NCI-H524 treated with DMSO at 0.1 percent for 48 hours (cell line): ENCODE measurements around the gene THSD4.
"Not testable (repeated sequence)": the region's sequence is repeated elsewhere in the genome, so short reads cannot be mapped to it uniquely, and the experiment has no call there.

Experiments used
- DNase-seq: peaks from one replicate; lab custom pipeline; 2025; lab: John Stamatoyannopoulos, UW

THSD4 gene

DNA sequence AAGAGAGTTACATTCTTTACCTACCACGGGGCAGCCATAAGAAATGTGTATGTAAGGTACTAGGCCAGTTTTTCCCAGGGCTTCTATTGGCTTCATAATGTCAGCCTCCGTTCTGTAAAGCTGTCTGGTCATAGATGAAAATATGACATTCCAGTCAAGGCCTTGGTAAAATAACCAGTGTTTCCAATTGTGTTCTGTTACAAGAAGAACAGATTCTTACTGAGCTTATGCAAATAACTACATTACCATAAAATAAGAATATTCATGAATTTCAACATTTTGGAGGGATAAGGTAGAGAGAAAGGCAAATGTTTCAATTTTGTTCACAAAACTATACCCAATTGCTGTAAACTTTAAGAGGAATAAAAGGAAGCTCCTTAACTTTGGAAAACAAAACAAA, 315.5 kb downstream of the THSD4 start:
- DNase-seq = no peak

DNA sequence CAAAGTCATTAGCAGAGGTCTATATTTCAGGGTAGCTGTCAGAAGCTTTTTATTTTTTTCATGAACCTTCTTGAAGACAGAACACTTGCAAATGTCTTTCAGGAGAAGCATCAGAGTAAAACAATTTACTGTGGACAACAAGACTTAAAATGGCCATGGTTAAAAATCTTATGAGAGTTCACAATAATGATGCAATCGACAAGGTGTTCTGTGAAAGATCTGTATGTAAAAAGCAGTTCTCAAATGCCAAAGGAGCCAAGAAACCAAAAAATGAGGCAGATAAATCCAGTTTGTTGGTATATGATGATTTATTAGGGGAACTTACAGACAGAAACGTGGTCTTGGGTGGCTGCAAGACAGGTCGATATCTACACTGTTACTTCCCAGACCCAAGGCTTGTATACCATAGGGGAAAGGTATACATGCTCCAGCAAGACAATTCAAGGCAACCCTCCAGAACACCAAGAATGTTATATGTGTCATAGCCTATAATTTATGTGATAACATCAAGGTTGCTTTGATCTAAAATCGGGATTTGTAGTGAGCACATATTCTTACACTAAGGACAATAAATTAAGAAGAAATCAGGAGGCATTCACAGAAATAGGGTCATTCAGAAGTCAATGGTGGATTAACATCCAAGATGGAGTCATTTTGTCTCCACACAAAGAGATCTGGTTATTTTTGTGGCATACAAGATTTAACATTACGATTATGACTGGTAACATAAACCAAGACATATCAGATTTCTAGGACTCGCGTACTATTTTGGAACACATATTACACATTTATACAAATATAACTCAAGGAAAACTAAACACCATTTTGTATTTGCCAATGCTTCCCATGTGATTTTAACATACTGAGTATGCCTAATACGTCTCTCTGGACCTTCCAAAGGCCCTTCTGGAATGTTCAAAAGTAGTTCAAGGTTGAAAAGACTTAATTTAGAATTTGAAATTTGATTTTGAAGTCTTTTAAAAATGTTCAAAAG, 316.4 kb downstream of the THSD4 start:
- DNase-seq = no peak

DNA sequence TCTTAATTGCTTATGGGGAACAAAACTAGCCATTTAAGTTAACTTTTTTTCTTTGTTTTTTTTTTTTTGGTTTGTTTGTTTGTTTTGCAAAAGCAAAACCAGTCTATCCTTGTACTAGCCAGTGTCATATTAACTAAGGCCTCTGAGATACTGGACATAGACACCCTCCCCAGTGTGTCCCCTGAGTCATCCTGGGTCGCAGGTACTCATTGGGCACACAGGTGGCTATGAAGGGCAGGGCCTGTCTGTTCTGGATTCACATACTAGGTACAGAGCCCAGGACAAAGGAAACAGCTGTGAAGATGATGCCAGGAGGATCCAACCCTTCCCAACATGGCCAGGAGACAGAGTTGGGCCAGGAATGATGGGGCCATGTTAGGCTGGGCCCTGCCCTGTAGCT, 318.1 kb downstream of the THSD4 start:
- DNase-seq = no peak

DNA sequence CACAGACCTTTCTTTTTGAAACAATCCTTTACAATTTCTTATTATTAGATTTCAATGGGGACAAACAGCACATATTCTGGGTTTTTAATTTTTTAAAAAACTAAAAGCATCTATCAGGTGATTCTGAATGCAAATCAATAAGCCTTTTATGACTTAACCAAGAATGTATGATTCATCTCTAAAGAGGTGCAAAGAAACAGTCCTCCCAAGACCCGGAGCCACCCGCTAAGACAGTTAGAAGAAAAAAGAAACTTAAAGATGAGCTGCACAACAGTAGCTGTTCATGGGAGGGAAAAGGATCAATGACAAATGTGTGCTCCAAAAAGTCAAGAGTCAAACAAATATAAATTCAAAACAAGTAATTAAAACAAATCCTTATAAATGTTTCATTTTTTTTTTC, 319.5 kb downstream of the THSD4 start:
- DNase-seq = no peak

DNA sequence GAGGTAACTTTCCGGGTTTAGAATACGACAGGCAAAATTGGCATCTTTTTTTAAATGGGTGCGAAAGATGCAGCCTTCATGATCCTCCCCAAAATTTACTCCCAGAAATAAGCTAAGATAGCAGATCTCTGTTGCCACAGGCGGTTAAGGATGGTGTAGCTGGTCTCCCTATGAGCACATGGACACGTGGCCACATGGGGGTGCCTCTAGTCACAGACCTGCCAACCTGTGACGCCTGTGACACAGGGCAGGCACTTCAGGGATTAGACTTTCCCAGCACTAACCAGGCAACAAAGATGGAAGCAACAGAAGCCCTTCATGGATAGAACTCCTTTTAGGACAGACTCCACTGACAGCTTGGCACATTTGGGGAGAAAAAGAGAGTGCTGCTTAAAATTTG, 320.3 kb downstream of the THSD4 start:
- DNase-seq = no peak

DNA sequence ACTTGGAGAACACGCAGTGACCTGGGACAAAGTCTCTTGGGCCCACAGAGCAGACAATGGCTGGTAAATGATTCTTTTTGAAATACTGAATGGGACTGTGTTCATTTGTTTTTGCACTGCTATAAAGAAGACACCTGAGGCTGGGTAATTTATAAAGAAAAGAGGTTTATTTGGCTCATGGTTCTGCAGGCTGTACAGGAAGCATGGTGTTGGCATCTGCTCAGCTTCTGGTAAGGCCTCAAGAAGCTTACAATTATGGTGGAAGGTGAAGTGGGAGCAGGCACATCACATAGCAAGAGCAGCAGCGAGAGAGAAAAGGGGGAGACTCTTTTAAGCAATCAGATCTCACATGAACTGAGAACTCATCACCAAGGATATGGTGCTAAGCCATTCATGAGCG, 321.6 kb downstream of the THSD4 start:
- DNase-seq = no peak

DNA sequence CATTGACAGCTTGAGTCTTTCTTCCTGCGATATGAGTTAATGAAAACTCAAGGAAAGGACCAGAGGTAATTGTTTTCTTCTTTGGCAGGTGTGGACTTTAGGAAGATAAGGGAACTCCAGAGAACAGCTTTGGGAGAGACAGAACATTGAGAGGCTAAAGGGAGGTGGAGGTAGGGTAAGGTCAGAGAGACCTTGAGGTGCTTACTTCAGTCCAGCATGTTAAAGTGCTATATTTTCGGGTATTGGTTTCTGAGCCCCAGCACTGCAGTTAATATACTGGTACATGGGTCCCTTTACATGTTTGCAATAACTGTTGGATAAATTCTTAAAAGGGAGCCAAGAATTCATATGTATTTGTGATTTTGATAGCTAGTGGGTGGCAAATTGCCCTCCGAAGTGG, 322.1 kb downstream of the THSD4 start:
- no peak for DNase-seq

DNA sequence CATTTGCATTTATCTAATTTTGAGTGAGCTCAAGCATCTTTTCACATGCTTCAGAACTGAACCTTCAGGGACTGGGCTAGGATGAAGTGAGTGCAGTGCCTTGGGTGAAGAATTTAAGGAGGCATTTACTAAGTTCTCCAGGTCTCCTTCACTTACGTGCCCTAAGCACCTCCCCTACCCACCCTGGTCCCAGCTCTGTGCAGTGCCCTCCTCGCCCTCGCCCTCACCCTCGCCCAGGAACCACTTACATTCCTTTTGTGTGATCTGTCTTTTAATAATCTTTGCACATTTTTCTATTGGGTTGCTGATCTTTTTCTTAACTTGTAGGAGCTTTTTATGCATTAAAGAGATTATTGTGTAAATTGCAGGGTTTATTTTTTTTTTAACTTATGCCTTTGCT, 322.6 kb downstream of the THSD4 start:
- DNase-seq = no peak

DNA sequence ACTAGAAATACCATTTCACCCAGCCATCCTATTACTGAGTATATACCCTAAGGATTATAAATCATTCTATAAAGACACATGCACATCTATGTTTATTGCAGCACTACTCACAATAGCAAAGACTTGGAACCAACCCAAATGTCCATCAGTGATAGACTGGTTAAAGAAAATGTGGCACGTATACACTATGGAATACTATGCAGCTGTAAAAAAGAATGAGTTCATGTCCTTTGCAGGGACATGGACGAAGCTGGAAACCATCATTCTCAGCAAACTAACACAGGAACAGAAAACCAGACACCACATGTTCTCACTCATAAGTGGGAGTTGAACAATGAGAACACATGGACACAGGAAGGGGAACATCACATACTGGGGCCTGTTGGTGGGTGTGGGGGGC, 324.2 kb downstream of the THSD4 start:
- not testable (repeated sequence) for DNase-seq

DNA sequence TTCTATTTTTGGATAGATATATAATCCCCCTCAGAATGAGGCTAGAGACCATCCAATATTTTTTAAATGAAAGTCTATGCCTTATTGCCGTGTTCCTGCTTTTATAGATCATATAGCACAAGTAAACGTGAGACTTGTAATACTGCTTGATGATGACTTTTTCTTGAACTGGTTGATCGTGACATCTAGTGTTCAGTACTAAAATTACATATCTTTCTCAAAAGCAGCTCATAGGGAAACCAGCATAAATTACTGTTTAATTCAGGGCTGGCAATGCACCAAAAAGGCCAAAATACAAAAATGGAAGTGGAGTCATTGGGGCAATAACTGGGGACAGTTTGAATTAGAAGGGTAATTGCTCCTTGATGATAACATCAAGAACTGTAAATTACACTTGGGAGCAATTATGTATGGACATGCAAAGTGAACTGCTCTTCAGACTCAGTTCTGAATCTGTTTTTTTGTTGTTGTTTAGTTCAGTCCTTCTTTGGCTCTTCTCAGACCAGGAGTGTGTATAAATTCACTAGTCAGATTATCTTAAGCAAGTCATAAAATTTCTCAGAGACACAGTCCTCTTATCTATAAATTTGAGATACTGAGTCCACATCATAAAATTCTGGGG, 325.3 kb downstream of the THSD4 start:
- peak; percentile 27 for DNase-seq

DNA sequence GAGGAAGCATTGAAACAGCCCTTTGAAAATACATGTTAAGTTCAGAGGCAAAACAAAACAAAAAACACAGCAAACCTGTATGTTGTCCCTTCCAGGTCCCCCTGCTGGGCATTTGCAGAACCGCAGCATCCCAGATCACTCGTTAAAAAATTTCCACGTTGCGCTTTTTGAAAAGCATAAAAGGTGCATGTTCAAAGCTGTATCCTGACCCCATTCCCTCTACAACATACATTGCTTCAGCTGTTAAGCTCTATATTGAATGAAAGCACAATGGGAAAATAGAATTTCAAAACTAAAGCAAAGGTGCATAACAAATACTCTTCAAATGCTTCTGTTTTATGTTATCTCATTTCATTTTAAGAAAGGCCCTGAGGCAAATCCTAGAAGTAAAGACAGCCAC, 328.3 kb downstream of the THSD4 start:
- no peak for DNase-seq

DNA sequence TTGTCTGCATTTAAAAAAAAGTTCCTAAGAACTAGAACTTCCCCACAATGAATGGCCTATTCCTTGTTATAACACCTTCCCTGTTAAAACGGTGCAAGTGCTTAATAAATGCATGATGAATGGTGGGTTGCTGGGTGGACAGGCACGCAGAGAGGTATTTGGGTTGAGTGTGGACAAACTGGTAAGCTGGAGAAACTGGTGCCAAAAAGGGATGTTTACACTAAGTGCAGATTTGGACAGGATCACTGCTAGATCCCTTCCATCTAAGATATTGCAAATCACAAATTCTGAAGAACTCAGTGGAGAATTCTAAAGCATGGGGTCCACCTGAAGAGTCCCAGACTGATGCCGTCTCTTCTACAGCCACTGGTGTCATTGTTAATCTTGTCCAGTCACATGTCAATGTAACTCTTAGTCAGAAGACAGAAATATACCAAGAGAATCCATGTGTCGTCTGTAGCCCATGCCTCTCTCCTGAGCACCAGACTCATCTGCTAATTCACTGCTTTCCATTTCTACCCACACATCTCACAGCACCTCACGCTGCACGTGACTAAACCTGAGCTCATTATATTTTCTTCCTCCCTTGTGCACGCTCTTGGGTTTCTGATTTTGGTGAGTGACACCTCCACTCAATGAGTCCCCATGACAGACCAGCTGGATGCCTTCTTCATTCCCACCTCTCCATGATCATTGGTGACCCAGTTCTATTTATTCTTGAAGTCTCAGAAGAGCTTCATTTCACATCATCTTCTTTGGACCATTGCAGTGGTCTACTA, 328.9 kb downstream of the THSD4 start:
- DNase-seq = no peak

DNA sequence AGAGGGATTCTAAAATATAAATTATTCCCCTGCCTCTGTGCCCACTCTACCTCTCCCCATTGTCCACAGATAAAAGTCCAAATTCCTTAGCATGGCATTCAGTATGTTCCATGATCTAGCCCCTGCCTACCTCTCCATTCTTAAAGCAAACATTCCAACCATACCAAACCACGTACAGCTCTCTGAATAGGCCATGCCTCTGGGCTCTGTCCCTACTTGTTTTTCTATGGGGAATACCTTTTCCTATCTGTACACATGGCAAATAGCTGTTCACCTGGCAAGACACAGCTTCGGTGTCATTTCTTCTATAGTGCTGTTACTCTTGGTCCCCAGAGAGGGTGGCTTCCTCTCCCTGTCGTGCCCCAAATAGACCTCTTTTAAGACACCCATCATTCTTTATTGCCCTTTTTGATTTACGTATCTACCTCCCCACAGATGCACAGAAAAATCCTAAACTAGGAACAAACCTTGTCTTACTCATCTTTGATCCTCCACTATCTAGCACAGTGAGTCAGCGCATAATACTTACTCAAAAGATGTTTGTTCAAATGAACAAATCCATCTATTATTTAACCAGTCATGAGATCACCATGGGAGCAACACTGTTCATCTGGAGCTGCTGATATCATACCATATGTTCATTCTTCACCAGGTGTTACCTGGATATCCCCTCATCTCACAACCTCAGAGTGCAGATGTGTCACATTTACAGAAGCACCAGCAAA, 329.8 kb downstream of the THSD4 start:
- DNase-seq = no peak

DNA sequence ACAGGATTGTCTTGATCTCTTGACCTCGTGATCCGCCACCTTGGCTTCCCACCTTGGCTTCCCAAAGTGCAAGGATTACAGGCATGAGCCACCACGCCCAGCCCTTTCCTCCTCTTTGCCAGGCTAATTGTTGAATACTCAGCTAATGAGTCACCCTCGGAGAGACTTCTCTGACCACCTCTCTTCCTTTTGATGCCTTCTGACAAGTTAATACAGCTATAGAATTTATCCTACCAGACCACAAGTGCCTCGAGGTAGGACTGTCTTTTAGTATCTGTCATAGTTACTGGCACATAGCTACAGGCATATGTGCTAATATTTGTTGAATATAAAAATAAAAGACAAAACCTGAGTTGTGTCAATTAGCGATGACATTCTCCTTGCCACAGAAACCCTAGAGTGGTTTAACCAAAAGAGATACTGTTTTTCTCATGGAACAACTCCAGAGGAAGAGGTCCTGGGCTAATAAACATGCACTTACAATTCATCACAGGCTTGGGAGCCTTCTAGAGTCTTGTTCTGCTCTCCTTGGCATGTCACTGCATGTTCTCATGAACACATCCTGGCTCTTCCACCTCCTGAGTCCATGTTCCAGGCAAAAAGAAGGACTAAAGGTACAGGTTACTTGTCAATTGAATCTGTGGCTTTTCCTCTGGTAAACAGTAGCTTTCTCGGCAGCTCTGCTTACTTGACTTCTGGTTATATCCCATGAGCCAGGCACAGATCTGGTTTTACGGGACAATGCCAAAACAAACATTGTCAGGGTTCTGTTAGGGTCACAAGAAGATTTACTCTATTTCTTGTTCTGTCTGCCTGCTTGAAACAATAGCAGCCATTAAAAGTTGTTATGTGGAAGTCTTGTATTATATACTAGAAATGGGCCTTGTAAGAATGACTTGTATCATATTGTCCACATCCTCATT, 332.3 kb downstream of the THSD4 start:
- DNase-seq = no peak

DNA sequence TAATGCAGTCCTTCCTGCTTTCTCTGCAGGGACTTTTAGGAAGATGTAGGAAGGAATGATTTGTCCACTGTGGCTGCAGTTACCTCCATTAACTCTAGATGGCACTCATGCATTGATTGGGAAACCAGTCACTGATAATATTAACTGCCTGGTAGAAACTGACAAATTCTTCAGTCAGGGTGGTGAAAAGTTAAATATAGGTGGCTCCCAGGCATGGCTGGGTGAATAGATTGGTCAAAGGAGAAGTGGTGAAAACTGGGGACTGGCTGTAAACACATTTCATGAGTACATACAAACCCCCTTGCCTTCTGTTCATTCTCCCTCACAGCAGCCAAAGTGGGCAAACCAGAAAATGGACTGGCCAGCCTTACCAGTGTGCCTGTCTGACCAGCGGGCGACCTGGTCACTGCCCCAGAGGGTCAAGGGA, 333.4 kb downstream of the THSD4 start:
- peak; percentile 13 for DNase-seq

DNA sequence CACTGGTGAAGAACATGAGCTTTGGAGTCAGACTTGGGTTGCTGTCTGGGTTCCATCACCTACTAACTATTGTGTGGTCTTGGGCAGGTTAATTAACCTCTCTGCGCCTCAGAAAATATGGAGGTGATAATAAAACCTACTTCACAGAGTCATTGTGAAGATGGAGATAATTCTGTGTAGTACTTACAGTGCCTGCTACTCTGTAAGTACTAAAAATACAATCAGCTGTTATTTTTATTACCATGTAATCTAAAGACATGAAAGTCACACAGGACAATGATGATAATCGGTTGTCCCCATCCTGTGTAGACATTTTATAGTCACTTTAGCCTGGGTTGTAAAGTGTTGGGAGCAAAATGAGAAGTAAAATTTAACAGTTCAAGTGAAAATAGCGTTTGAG, 334.1 kb downstream of the THSD4 start:
- DNase-seq = no peak

DNA sequence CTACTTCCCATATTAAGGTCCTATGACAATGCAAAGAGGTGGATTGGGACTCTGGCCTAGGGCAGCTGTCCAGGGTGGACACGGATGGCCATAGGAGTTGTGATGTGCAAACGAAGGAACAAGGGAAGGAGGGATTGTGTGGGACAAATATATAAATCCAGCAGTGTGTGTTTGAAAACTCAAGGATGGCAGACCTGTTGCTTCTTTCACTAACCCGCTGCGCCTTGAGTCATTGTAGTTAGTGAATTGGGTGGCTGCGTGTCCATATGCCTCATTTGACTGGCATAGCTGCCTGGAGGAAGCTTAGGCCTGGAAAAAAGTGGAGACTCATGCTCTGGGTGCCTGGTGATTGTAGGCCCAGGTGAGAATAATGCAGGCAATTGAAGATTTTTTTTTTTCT, 334.7 kb downstream of the THSD4 start:
- no peak for DNase-seq

DNA sequence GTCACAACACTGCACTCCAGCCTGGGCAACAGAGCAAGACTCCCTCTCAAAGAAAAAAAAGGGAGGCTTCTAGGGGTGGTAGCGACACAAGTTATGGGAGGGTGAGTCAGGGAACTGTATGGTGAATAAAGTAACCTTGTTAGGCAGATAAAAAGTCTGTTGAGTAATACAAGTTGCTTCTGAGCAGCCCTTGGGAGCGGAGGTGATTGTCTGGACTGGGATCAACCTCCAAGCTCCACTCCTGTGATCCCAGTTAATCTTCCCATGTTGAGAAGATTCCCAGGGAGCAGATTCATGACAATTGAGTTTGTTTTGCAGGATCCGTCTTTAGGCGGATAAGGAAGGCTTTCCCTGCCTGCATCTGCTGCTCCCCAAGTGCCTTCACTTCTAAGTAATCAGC, 335.9 kb downstream of the THSD4 start:
- no peak for DNase-seq

DNA sequence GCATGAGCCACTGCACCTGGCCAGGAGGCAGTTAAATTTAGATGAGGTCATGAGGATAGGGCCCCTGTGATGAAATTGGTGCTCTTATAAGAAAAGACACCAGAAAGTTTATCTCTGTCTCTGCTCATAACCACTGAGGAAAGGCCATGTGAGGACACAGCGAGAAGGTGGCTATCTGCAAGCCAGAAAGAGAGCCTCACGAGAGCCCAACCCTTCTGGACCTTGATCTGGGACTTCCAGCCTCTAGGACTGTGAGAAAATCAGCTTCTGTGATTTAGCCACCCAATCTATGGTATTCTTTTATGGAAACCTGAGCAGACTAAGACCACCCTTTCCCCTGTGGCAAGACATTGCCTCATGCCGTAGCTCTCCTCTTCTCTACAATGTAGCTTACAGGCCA, 337.6 kb downstream of the THSD4 start:
- no peak for DNase-seq

DNA sequence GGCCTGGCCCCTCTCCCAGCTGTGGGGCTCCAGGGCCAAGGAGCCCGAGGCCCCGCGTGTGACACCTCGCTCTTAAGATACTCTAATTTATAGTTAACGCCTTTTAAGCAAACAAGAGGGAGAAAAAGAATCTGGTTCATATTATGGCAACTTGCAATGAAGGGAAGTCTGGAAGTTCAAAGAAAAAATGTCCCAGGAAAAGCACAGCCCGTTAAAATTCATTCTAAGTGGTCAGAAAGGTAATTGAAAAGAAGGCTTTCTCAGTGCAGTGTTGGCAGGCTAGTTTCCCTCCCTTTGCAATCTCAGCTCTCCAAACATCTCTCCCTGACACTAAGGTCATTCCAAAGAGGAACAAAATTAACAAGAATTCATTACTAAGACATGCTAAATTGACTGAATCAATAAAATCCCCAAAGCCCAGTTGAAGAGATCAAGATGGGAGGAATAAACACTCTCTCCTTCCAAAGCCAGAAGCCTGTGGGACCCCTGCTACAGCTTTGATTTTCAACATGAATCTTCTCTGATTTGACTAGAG, 339.3 kb downstream of the THSD4 start:
- DNase-seq = no peak

DNA sequence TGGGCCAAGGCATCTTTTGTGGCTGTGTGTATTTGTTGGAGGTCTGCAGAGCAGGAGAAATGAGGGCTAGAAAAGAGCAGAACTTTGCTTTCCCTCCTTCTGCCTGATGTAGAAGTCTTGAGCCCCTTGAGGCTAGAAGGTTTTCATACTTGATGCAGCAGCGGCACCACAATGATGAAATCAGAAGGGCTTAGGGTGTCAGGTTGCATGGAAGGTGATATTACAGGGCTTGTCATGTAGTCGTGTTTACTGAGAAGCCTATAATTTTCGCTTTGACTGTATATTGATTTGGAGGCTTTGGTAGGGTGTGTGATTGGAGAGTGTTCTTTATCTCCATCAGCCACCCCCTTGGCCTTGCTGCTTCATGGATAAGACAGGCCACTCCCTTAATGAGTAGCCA, 339.8 kb downstream of the THSD4 start:
- DNase-seq = peak; percentile 10
